HG03066 (cell line): Measurements from ENCODE around the gene ZPBP.

Source experiments
- ATAC-seq: cut with Tn5 transposase; IDR thresholded peaks from one replicate; pipeline ENCODE4 v1.9.1; 2021; ENCODE audit warnings: low read depth; ENCODE audit not compliant: unreplicated experiment

ZPBP gene

DNA sequence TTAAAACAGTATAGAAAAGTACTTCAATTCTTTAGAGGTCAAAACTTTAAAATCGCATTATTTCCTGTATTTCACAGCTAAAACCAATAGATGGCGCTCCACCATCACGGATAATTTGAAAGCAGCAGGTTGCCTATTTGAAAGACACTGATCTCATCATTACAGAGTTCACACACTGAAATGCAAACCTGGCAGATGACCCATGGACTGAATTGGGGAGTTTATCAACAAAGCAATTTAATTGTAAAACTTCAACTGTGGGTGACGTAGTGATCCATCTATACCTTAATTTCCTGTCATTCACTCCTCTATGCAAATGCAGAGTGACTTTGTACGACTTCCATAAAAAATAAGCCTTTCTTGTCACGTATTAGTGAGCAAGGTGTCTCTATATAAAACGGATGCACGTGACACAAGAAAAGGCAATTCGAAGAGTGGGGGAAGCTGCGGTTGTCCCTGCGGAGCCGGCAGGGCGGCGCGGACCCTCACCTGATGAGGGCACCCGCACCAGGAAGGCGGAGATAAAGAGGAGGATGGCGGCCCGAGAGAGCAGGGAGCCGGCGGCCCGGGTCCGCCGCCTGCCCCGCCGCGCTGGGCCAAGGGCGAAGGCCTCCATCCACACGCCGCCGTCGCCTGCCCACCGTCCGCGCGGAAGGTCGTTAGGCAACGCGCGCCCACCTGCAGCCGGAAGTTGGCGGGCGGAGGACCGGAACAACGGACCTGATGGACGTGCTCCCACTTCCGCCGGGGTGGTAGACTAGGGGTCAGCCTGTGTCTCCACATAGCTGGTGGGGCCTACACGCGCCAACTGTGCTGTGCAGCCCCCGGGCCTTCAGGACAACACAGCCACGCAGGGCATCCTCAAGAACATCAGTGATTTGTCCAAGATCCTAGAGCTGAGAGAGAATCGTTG is at the start of gene ZPBP:
TSS of gene ZPBP (minus strand) at position 668 of the 913 bp plus-strand sequence. CDS start at position 616, 52 bp downstream.
- peak; percentile 64 for ATAC-seq

DNA sequence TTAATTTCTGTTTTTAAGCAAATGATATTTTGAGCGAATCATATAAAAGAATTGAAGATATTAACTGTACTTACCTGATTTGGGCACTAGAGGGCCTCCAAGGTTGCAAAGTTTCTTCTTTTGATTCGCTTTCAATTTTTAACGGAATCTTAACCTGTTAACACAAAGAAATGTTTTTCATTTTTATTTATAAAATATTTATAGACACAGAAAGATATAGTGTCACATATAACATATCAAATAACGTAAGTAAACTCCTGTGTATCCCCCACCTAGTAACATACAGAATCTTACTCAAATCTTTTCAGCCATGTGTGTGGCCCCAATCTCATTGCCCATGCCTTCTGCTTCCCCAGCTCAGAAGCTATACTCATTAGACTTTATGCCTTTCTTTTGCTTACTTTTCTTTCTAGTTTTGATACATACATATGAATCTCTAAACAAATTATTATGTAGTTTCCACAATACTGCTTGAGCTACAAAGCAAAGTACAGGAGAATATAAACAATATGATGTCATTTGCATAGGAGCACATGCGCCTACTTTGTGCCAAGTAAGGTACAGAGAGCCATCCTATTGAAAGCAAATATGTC is 49.5 kb upstream of the ZPBP start:
- no peak for ATAC-seq

GRCh38 chr7:50141854-50142253 is 48.8 kb upstream of the ZPBP start:
- ATAC-seq, result no peak

DNA sequence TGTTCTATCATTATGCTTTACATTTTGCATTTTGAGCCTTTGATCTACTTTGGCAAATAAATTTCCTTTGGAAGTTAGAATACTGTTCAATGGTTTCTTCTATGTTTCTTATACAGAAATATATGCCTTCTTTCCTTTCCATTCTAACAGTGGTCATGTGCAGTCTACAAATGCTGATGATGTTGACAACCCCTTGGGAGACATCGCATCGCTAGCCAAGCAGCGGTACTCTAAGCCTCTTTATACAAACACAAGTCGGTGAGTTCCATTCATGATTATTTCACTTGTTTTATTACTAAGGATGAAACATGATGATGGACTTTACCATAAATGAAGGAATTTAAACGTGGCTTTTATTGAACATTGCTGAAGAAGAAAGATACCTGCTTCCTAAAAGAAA is 48.1 kb upstream of the ZPBP start:
- ATAC-seq, result no peak

DNA sequence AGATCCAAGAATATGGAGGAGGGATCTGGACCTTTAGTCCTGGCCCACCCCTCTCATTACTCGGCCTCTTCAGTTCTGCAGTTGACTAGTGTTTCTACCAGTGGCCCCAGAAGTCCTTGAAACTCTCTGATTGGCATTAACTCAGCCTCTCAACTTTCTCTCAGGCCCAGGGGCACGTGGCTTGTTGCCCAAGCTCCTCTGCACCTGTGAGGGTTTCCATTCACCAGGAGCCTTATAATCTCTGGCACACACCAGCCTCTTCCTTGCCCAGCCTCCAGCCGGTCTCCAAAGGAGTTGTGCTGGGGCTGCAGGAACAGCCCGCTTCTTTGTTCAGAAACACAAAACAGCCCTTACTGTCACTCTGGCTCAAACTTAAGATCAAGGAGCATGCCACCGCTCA is 47.6 kb upstream of the ZPBP start:
- no peak for ATAC-seq

DNA sequence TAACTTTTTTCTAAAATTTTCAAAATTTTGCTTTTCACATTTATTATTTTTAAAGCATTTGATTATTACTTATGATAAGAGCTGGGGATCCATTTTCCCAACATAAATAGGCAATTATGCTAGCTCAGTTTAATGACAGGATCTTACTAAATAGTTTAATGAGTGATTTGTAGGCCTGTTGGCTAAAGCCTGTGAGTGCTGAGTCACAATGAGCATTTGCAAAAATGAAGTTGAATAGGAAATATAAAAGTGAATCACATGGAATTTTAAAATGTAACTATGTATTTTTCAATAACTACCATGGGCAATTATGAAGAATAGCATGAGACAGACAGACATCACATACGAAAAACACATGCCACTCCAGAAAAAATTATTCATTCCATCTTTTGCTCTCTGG is 45.1 kb upstream of the ZPBP start:
- ATAC-seq, result no peak

GRCh38 chr7:50125766-50126165 is 32.7 kb upstream of the ZPBP start:
- ATAC-seq, result no peak

DNA sequence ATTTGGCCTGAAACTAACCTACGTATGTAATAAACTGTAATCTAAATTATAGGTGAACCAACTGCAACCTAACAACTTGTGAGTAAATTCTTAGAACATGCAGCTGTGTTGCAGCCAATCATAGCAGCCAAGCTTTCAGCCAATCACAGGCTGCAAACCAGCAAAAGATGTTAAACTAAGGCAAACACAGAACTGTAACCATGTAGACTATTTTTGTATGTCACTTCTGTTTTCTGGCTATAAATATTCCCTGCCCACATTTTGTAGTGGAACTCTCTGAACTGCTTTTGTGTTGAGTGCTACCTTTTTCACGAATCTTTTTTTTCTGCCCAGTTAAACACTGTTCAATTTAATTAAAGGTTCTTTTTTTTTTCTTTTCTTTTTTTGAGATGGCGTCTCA is 28.2 kb upstream of the ZPBP start:
- ATAC-seq, result peak; percentile 93

GRCh38 chr7:50119815-50120637 is 27.0 kb upstream of the ZPBP start:
- no peak for ATAC-seq

GRCh38 chr7:50112250-50112649 is 19.2 kb upstream of the ZPBP start:
- ATAC-seq, result no peak

DNA sequence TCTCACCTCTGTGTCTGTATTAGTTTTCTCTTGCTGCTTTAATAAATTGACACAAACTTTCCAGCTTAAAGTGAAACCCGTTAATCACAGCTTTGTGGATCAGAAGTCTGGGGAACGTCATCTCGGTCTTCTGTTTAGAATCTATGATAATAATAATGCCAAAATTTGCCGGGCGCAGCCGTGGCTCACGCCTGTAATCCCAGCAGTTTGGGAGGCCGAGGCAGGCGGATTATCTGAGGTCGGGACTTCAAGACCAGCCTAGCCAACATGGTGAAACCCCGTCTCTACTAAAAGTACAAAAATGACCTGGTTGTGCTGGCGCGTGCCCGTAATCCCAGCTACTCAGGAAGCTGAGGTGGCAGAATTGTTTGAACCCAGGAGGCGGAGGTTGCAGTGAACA is 8.8 kb upstream of the ZPBP start:
- ATAC-seq, result no peak

GRCh38 chr7:50095634-50096033 is 2.6 kb upstream of the ZPBP start:
- ATAC-seq, result no peak

- ATAC-seq, result no peak
Observed at GRCh38 chr7:50088463-50089129, 4.5 kb downstream of the ZPBP start.

GRCh38 chr7:50085344-50085743 is 7.7 kb downstream of the ZPBP start:
- no peak for ATAC-seq

GRCh38 chr7:50073093-50073492 is 20.0 kb downstream of the ZPBP start:
- no peak for ATAC-seq

- ATAC-seq, result peak; percentile 82
Observed at GRCh38 chr7:50069613-50070012, 23.4 kb downstream of the ZPBP start.

DNA sequence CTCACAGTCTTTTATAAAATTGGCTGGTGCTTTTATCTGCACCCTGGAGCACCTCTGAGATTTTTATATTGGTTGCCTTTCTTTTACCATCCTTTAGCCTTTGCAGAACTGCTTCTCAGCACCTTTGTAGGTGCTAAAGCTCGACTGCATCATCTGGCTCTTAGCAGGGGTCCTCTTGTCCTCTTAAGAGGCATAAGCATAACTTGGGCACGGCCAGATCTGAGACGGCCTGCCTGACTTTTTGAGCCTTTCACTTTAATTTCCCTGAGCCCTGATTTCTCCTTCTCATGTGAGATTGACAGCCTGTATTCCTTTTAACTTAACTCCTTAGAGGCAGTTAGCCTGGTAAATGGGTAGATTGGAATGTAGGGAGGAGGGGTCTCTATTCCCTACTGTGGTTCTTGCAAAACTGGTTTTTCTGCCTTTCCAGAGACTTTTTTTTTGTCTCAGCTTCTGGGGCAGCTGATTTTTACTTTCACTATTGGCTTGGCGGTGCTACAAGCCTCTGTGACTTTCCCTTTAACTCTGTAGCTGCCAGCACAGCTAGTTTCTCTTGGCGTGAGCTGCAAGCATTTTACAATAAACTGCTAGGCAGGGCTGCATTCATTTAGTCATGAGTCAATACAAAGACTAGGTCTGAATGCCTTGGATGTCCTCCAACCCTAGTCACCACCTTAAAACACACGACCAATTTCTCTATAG is 24.0 kb downstream of the ZPBP start:
- ATAC-seq, result peak; percentile 51

GRCh38 chr7:50068026-50068425 is 25.0 kb downstream of the ZPBP start:
- no peak for ATAC-seq

- no peak for ATAC-seq
Observed at GRCh38 chr7:50062951-50063350, 30.1 kb downstream of the ZPBP start.

GRCh38 chr7:50056131-50056530 is 36.9 kb downstream of the ZPBP start:
- ATAC-seq, result no peak
